ENCODE results near the gene UNC5CL. TPM values are rescaled to one million over a fixed set of nuclear protein-coding genes. Genes with fewer than 3 reads are reported as not detected.

UNC5CL gene
- total and polyA plus RNA-seq, 2 donors from 2014 or later = 41.3 to 53.7 TPM

- H3K4me1 ChIP-seq (ENCODE audit: control insufficient read depth in 2 of 3, insufficient read depth in 2 of 3, low read depth in 1 of 3, low read length in 3 of 3) = no peaks in the 10 kb centered on the region
- intact Hi-C loops (cut with DNase I) = no loop called here
- H3K27ac ChIP-seq (ENCODE audit: low read depth in 2 of 2, low read length in 2 of 2) = no peak within 1 kb of the TSS
- no peaks in the 10 kb centered on the region for H3K9me3 ChIP-seq (ENCODE audit: control insufficient read depth in 2 of 3, insufficient read depth in 1 of 3, low read length in 3 of 3)
- no peak within 1 kb of the TSS for H3K4me3 ChIP-seq (ENCODE audit: low read length in 3 of 3)
- TF ChIP-seq CTCF (IDR thresholded peaks at IDR 0.05; ENCODE audit: borderline replicate concordance, extremely low read depth, insufficient read depth) = no peak
- DNase-seq (no peak), FAIRE-seq (no peak)
- no peaks in the 10 kb centered on the region for H3K36me3 ChIP-seq (ENCODE audit: control insufficient read depth in 2 of 3, insufficient read depth in 3 of 3, low read length in 3 of 3)
- H3K27me3 ChIP-seq (ENCODE audit: control insufficient read depth, insufficient read depth, low read length) = no peaks in the 10 kb centered on the region
- H3K9ac ChIP-seq (ENCODE audit: low read length in 3 of 3) = no peak within 1 kb of the TSS
These were observed 14.0 kb upstream of the UNC5CL start, which contains the start of gene APOBEC2 for GRCh38 chr6:41053041-41053440. Gene APOBEC2, plus strand, starts transcription at chr6:41053202. Its CDS starts 146 bp downstream, at chr6:41053348.

GRCh38 chr6:41051873-41052272, 12.9 kb upstream of the UNC5CL start:
- DNase-seq (no peak), FAIRE-seq (no peak)
- intact Hi-C loops (cut with DNase I) = no loop called here
- H3K4me3 ChIP-seq (ENCODE audit: low read length in 3 of 3) = no peak overlapping the region
- no peaks in the 10 kb centered on the region for H3K9me3 ChIP-seq (ENCODE audit: control insufficient read depth in 2 of 3, insufficient read depth in 1 of 3, low read length in 3 of 3)
- no peaks in the 10 kb centered on the region for H3K27me3 ChIP-seq (ENCODE audit: control insufficient read depth, insufficient read depth, low read length)
- H3K27ac ChIP-seq (ENCODE audit: low read depth in 2 of 2, low read length in 2 of 2) = no peak overlapping the region
- TF ChIP-seq CTCF (IDR thresholded peaks at IDR 0.05; ENCODE audit: borderline replicate concordance, extremely low read depth, insufficient read depth) = no peak
- no peaks in the 10 kb centered on the region for H3K36me3 ChIP-seq (ENCODE audit: control insufficient read depth in 2 of 3, insufficient read depth in 3 of 3, low read length in 3 of 3)
- no peaks in the 10 kb centered on the region for H3K4me1 ChIP-seq (ENCODE audit: control insufficient read depth in 2 of 3, insufficient read depth in 2 of 3, low read depth in 1 of 3, low read length in 3 of 3)
- H3K9ac ChIP-seq (ENCODE audit: low read length in 3 of 3) = no peak overlapping the region

- Histone ChIP-seq H3K9me3 (ENCODE audit: control insufficient read depth in 2 of 3, insufficient read depth in 1 of 3, low read length in 3 of 3) (no peaks in the 10 kb centered on the region), H3K4me1 (ENCODE audit: control insufficient read depth in 2 of 3, insufficient read depth in 2 of 3, low read depth in 1 of 3, low read length in 3 of 3) (peaks cover 0 to 8% (median 7%) of the 10 kb centered on the region in 3 donors), H3K27me3 (ENCODE audit: control insufficient read depth, insufficient read depth, low read length) (no peaks in the 10 kb centered on the region), H3K4me3 (ENCODE audit: low read length in 3 of 3) (no peak overlapping the region), H3K36me3 (ENCODE audit: control insufficient read depth in 2 of 3, insufficient read depth in 3 of 3, low read length in 3 of 3) (no peaks in the 10 kb centered on the region), H3K9ac (ENCODE audit: low read length in 3 of 3) (no peak overlapping the region), H3K27ac (ENCODE audit: low read depth in 2 of 2, low read length in 2 of 2) (no peak overlapping the region)
- intact Hi-C loops (cut with DNase I) = no loop called here
- no peak for FAIRE-seq
- no peak for TF ChIP-seq CTCF (IDR thresholded peaks at IDR 0.05; ENCODE audit: borderline replicate concordance, extremely low read depth, insufficient read depth)
- no peak for DNase-seq
These were observed 11.5 kb upstream of the UNC5CL start for GRCh38 chr6:41050536-41050935.

- Histone ChIP-seq H3K4me3 (ENCODE audit: low read length in 3 of 3) (no peak overlapping the region), H3K9ac (ENCODE audit: low read length in 3 of 3) (no peak overlapping the region), H3K4me1 (ENCODE audit: control insufficient read depth in 2 of 3, insufficient read depth in 2 of 3, low read depth in 1 of 3, low read length in 3 of 3) (peaks cover 0 to 11% (median 8%) of the 10 kb centered on the region in 3 donors), H3K27ac (ENCODE audit: low read depth in 2 of 2, low read length in 2 of 2) (no peak overlapping the region), H3K9me3 (ENCODE audit: control insufficient read depth in 2 of 3, insufficient read depth in 1 of 3, low read length in 3 of 3) (no peaks in the 10 kb centered on the region), H3K27me3 (ENCODE audit: control insufficient read depth, insufficient read depth, low read length) (no peaks in the 10 kb centered on the region), H3K36me3 (ENCODE audit: control insufficient read depth in 2 of 3, insufficient read depth in 3 of 3, low read length in 3 of 3) (no peaks in the 10 kb centered on the region)
- DNase-seq = no peak
- FAIRE-seq = no peak
- intact Hi-C loops (cut with DNase I) = no loop called here
- no peak for TF ChIP-seq CTCF (IDR thresholded peaks at IDR 0.05; ENCODE audit: borderline replicate concordance, extremely low read depth, insufficient read depth)
These were observed 10.9 kb upstream of the UNC5CL start for GRCh38 chr6:41049955-41050354.

All from kidney (tissue), 14 donors.